A673 (cell line): ENCODE results near the gene PYGM.

Experiments used
- EZH2 ChIP-seq: fragments of 200-600 bp; sonication (generic); IDR thresholded peaks from 2 replicates; pipeline ENCODE4 v1.6.1; 2017; ENCODE audit warnings: borderline replicate concordance, low read depth, mild to moderate bottlenecking, mixed read lengths, antibody characterized with exemption, low read length; ENCODE audit not compliant: poor library complexity, severe bottlenecking
- TF ChIP-seq, protein P1 (sequence below): fragments of 300-800, 200-600 bp; sonication (generic); conservative IDR thresholded peaks from 2 replicates; pipeline ENCODE4 v1.5.1; 2017; ENCODE audit warnings: low read depth, mild to moderate bottlenecking, antibody characterized with exemption, low read length, moderate library complexity, mixed read lengths

DNA sequence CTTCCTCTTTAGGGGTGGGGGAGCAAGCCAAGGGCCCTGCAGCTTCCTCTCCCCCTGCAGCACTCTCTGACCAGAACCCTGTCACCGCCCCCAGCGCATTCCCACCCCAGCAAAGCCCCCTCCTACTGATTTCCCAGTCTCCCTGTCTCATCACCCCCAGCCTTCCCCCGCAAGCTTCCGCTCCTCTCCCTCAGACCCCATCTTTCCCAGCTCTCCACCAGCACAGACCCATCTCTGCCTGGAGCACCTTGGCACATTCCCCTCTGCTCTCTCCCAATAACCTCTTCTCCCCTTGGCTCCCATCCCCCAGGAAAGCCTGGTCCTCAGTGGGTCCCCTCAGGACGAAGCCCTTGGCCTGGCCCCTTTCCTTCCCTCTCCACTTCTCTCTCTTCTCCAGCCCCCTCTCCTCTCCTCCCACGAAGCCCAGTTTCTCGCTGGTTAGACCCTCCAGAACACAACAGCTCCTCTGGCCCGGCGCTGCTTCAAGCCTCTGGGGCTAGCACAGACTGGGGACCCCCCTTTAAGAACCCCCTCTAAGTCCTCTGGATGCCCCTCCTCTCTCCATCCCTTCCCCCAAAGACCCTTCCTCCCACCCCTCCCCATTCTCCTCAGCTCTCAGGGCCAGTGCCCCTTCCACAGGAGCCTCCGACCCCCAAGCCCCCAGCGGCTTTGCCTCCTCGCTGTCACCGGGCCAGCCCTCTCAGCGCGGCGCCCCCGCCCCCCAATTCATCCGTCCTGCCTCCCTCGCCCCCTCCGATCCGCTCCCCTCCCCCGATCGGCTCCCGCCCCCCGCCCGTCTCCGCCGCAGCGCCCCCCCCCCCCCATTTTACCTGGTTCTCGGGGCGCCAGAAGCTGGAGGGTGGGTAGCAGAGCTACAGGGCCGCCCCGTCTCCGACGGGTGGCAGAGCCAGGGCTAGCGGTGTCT, 37.4 kb downstream of the PYGM start:
- TF ChIP-seq, protein P1, sequence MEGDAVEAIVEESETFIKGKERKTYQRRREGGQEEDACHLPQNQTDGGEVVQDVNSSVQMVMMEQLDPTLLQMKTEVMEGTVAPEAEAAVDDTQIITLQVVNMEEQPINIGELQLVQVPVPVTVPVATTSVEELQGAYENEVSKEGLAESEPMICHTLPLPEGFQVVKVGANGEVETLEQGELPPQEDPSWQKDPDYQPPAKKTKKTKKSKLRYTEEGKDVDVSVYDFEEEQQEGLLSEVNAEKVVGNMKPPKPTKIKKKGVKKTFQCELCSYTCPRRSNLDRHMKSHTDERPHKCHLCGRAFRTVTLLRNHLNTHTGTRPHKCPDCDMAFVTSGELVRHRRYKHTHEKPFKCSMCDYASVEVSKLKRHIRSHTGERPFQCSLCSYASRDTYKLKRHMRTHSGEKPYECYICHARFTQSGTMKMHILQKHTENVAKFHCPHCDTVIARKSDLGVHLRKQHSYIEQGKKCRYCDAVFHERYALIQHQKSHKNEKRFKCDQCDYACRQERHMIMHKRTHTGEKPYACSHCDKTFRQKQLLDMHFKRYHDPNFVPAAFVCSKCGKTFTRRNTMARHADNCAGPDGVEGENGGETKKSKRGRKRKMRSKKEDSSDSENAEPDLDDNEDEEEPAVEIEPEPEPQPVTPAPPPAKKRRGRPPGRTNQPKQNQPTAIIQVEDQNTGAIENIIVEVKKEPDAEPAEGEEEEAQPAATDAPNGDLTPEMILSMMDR = no peak
- TF ChIP-seq EZH2 = no peak
